IPS-20b (cell line): ENCODE data around the gene SERPINH1.

ENCODE experiments used
- H3K27ac ChIP-seq: one replicate; pipeline ENCODE4 v1.5.1; 2013; ENCODE audit warnings: low read length
- H3K27me3 ChIP-seq: 2 replicates; pipeline ENCODE4 v1.6.1; 2013; ENCODE audit warnings: mild to moderate bottlenecking, low read length, inconsistent platforms; ENCODE audit not compliant: insufficient read depth
- H3K36me3 ChIP-seq: 2 replicates; pipeline ENCODE4 v1.6.1; 2013; ENCODE audit warnings: low read depth, mild to moderate bottlenecking, inconsistent platforms, low read length, moderate library complexity; ENCODE audit not compliant: insufficient read depth
- H3K4me1 ChIP-seq: 2 replicates; pipeline ENCODE4 v1.6.1; 2013; ENCODE audit warnings: mild to moderate bottlenecking, control low read depth, inconsistent platforms, low read length, moderate library complexity; ENCODE audit not compliant: insufficient read depth
- H3K4me3 ChIP-seq: 2 replicates; pipeline ENCODE4 v1.5.1; 2013; ENCODE audit warnings: mild to moderate bottlenecking, low read length, inconsistent platforms
- H3K9ac ChIP-seq: 2 replicates; pipeline ENCODE4 v1.6.1; 2013; ENCODE audit warnings: low read depth, mild to moderate bottlenecking, inconsistent platforms, low read length, moderate library complexity
- H3K9me3 ChIP-seq: 2 replicates; pipeline ENCODE4 v1.6.1; 2013; ENCODE audit warnings: mild to moderate bottlenecking, low read depth, low read length, inconsistent platforms; ENCODE audit not compliant: insufficient read depth

SERPINH1 gene

DNA sequence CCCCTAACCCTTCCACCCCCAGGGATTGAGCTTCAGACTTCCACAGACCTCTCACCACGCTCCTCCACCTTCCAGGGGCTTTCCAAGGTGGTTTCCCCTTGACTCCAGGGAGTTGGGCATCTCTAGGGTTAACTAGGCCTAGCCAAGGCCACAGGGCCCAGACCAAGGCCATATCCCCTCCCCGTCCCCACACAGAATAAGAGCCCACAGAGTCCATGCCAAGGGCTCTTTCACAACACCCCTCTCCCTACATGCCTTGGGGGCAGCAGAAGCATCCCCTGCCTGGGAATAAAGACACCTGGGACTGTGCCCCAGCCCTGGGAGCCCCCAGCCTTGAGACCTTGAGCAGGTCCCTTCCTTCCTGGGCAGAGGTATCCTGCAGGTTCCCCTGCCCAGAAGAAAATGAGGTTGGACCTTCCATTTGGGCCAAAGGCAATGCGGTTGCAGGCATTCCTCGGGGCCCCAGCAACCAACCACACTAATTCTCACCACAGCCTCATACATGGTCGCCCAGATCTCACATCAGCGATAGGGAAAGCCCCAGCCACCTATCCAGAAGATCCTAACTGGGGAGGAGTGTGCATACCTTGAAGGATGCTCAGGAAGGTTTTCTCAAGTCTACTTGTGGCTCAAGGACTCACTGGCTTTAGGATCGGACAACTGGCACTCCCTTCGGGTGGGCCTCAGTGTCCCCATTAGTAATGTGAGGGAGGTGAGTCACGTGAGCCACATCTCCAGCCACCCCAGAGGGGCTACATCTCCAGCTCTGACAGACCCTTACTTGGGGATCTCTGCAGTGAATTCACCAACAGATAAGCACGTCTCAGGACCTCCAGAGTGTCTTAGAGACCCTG is 38.0 kb upstream of the SERPINH1 start:
- Histone ChIP-seq H3K36me3 (no peaks in the 10 kb centered on the region), H3K4me3 (peak overlapping the region; percentile 81; the same call in 1 of the 2 replicates), H3K27ac (no peak overlapping the region), H3K4me1 (no peaks in the 10 kb centered on the region), H3K27me3 (peaks cover 39% of the 10 kb centered on the region), H3K9me3 (no peaks in the 10 kb centered on the region), H3K9ac (no peak overlapping the region)

GRCh38 chr11:75524665-75525432 is 37.2 kb upstream of the SERPINH1 start:
- no peaks in the 10 kb centered on the region for H3K9me3 ChIP-seq
- H3K9ac ChIP-seq: no peak overlapping the region
- peak overlapping the region; percentile 81 for H3K4me3 ChIP-seq
- H3K4me1 ChIP-seq: no peaks in the 10 kb centered on the region
- no peaks in the 10 kb centered on the region for H3K36me3 ChIP-seq
- peaks cover 39% of the 10 kb centered on the region for H3K27me3 ChIP-seq
- H3K27ac ChIP-seq: no peak overlapping the region

DNA sequence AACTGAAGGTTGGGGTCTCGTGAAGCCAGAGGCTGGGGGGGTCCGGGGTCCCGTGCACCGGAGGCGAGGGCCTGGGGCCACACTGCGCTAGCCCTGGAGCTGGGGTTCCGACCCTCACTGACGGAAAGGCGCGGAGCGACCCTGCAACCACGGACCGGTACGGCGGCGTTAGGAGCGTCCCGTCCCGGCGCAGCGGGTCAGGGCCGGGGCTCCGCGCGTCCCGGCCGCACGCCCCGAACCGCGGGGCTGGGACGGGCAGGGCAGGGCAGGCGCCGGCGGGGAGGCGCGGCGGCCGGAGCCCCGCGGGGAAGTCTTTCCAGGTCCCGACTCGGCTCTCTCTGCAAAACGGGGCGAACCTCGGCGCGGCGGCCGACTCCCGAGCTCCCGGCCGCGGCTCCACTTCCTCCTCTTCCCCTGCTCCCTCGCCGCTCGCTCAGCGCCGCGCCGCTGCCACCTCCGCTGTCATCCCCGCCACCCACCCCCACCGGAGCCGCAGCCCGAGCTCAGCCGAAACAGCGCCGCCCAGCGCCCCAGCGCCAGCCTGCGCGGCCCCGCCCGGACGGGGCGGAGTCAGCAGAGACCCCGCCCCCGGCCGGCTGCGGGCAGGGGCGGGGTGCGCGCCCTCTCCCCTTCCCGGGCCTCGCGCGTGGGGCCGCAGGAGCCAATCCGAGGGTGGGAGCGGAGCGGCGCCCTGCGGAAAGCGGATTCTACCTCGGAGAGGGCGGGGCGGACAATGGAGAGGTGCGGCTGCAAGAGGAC is 36.4 kb upstream of the SERPINH1 start, which contains the start of gene GDPD5:
GDPD5 (minus strand) TSS at position 509 of the 759 bp plus-strand sequence. CDS start 48,206 bp downstream, outside the sequence.
- no peaks in the 10 kb centered on the region for H3K9me3 ChIP-seq
- H3K4me3 ChIP-seq: peak within 1 kb of the TSS; percentile 81
- H3K4me1 ChIP-seq: no peaks in the 10 kb centered on the region
- H3K27ac ChIP-seq: no peak within 1 kb of the TSS
- no peaks in the 10 kb centered on the region for H3K36me3 ChIP-seq
- H3K9ac ChIP-seq: peak within 1 kb of the TSS; percentile 79; the same call in 1 of the 2 replicates
- H3K27me3 ChIP-seq: peaks cover 39% of the 10 kb centered on the region

DNA sequence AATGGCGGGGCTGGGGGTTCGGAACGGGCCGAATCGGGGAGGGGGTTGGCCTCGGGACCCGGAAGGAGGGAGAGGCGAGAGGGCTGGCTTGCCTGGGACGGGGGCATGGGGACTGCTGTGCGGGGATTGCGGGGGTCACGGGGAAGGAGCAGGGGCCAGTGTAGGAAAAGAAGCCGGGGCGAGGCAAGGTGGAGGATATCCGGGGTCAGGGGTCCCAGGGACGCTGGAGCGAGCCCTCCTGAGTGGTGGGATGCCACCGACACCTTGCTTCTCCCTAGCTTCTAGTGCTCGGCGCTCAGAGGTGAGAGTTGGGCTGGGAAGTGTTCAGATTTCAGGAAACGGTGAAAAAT is 35.9 kb upstream of the SERPINH1 start:
- no peak overlapping the region for H3K27ac ChIP-seq
- no peaks in the 10 kb centered on the region for H3K9me3 ChIP-seq
- peak overlapping the region; percentile 79; the same call in 1 of the 2 replicates for H3K9ac ChIP-seq
- no peaks in the 10 kb centered on the region for H3K4me1 ChIP-seq
- peaks cover 39% of the 10 kb centered on the region for H3K27me3 ChIP-seq
- H3K36me3 ChIP-seq: no peaks in the 10 kb centered on the region
- peak overlapping the region; percentile 81 for H3K4me3 ChIP-seq

- Histone ChIP-seq H3K36me3 (no peaks in the 10 kb centered on the region), H3K9ac (no peak overlapping the region), H3K27me3 (peaks cover 39% of the 10 kb centered on the region), H3K27ac (no peak overlapping the region), H3K4me3 (no peak overlapping the region), H3K4me1 (peaks cover 2% of the 10 kb centered on the region; the same call in 1 of the 2 replicates), H3K9me3 (no peaks in the 10 kb centered on the region)
These were observed 34.9 kb upstream of the SERPINH1 start for GRCh38 chr11:75527130-75527529.

DNA sequence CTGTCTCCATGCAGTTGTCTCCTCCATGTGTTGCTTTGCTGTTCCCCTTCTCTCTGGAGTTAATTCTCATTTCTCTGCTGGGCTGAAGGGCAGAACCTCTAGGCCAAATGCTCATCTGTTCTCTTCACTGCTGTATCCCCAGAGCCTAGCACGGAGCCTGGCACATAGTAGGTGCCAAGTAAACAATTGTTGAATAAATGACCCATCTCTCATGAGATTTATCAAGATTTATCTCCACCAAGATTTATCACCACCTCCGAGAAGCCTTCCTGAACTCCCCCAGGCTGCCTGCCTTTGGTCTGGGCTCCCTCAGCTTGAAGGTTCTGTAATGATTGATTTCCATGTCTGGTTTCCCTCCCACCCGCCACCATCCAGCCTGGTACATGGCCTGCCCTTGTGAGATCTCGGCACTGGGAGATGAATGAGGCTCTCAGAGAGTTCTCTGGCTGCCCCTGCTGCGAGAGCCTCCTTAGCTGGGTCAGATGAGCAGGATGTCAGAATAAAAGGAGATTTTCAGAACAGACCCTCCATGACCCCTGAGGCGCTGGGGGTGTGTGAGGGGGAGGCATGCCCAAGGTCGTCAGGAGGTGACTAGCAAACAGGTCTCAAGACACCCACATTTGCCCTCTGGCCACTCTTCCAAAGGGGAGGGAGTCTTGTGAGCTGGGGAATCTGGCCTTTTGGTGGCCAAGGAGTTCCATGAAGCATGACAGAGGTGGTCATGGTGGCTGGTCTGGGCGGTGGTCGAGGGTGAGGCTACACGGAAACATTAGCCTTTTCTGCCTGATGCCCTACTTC is 33.9 kb upstream of the SERPINH1 start:
- H3K27ac ChIP-seq: no peak overlapping the region
- no peak overlapping the region for H3K4me3 ChIP-seq
- peaks cover 4% of the 10 kb centered on the region; the same call in 1 of the 2 replicates for H3K4me1 ChIP-seq
- no peaks in the 10 kb centered on the region for H3K36me3 ChIP-seq
- peaks cover 33% of the 10 kb centered on the region for H3K27me3 ChIP-seq
- H3K9me3 ChIP-seq: no peaks in the 10 kb centered on the region
- H3K9ac ChIP-seq: no peak overlapping the region

DNA sequence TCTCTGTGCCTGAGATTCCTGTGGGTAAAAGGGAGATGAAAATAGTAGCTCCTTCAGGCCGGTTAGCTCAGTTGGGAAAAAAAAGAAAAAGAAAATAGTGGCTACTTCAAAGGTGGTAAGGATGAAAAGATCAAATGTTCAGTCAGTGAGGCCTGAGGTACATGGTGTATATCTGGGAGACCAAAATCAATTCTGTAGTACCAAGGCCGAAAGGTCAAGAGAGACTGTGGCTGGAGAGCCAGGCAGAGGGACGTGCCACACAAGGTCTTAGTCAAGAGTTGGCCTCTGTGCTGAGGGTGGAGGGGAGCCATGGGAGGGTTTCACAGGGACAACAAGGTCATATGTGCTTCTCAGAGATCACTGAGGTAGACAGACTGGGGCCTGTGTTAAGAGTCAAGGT is 31.5 kb upstream of the SERPINH1 start:
- Histone ChIP-seq H3K9ac (no peak overlapping the region), H3K27ac (no peak overlapping the region), H3K4me1 (peaks cover 4% of the 10 kb centered on the region; the same call in 1 of the 2 replicates), H3K9me3 (no peaks in the 10 kb centered on the region), H3K27me3 (peaks cover 9% of the 10 kb centered on the region; the same call in 1 of the 2 replicates), H3K4me3 (no peak overlapping the region), H3K36me3 (no peaks in the 10 kb centered on the region)

GRCh38 chr11:75531325-75531724 is 30.7 kb upstream of the SERPINH1 start:
- H3K36me3 ChIP-seq: no peaks in the 10 kb centered on the region
- no peak overlapping the region for H3K9ac ChIP-seq
- peaks cover 9% of the 10 kb centered on the region; the same call in 1 of the 2 replicates for H3K27me3 ChIP-seq
- H3K4me1 ChIP-seq: peaks cover 4% of the 10 kb centered on the region; the same call in 1 of the 2 replicates
- H3K9me3 ChIP-seq: no peaks in the 10 kb centered on the region
- no peak overlapping the region for H3K4me3 ChIP-seq
- H3K27ac ChIP-seq: no peak overlapping the region

GRCh38 chr11:75532200-75533048 is 29.6 kb upstream of the SERPINH1 start:
- Histone ChIP-seq H3K4me1 (peaks cover 4% of the 10 kb centered on the region; the same call in 1 of the 2 replicates), H3K36me3 (no peaks in the 10 kb centered on the region), H3K27me3 (no peaks in the 10 kb centered on the region), H3K9me3 (no peaks in the 10 kb centered on the region), H3K9ac (no peak overlapping the region), H3K4me3 (peak overlapping the region; percentile 57), H3K27ac (no peak overlapping the region)

DNA sequence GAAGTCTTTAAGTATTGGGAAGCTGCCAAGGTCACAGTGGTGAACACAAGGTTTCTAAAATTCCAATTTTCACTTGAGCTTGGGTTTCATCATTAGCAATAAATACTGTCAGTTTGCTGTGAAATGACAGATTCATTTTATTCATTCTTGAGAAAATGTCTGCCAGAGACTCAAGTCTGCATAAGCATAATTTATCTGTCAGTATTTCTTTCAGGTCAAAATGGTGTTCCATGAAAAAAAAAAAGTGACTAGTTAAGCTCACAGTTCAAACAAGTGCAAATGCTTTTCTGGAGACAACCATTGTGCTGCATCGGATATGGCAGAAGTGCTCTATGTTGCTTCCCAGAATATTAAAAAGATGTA is 28.2 kb upstream of the SERPINH1 start:
- peaks cover 4% of the 10 kb centered on the region; the same call in 1 of the 2 replicates for H3K4me1 ChIP-seq
- H3K36me3 ChIP-seq: no peaks in the 10 kb centered on the region
- no peaks in the 10 kb centered on the region for H3K9me3 ChIP-seq
- no peak overlapping the region for H3K4me3 ChIP-seq
- H3K27ac ChIP-seq: no peak overlapping the region
- no peak overlapping the region for H3K9ac ChIP-seq
- H3K27me3 ChIP-seq: no peaks in the 10 kb centered on the region
